ENCODE measurements around the gene TSHZ2. TPM values are rescaled to one million over a fixed set of nuclear protein-coding genes. Genes with fewer than 3 reads are reported as not detected.

TSHZ2 gene
- total RNA-seq, 1 experiment from 2014 or later: 0.07 TPM

DNA sequence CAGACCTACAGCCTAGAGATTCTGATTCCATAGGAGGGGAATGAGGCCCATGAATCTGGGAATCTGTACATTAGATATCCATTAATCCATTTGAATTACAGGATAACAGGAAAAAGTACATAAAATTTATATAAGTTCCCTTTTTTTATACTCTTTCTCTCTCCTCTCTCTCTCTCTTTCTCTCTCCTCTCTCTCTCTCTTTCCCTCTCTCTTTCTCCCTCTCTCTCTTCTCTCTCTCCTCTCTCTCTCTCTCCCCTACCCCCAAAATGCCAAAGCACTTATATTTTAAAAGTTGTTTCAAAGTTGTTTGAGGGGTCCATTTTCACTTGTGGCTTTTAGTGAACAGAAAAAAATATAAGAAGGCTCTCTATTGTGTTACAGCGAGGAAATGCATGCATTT lies 15.1 kb downstream of the TSHZ2 start:
- H3K4me1 ChIP-seq (ENCODE audit: control insufficient read depth in 1 of 2, insufficient read depth in 2 of 2, low read length in 2 of 2): no peaks in the 10 kb centered on the region
- no peaks in the 10 kb centered on the region for H3K27me3 ChIP-seq (ENCODE audit: insufficient read depth, low read length)
- H3K4me3 ChIP-seq (replicated peaks in 1 of 2; ENCODE audit: low read depth in 1 of 2, low read length in 2 of 2): no peak overlapping the region
- H3K9me3 ChIP-seq (ENCODE audit: control insufficient read depth in 1 of 2, insufficient read depth in 1 of 2, low read depth in 1 of 2, low read length in 2 of 2): peaks cover 0 to 6% of the 10 kb centered on the region in 2 experiments; a peak in 1 of 4 replicates
- no peaks in the 10 kb centered on the region for H3K79me2 ChIP-seq (ENCODE audit: insufficient read depth, low read length)
- H3K9ac ChIP-seq (ENCODE audit: low read length): no peak overlapping the region
- ATAC-seq (no peak), DNase-seq (ENCODE audit: low read depth, low spot score) (no peak)
- no peak for TF ChIP-seq TCF7L2 (IDR thresholded peaks at IDR 0.05; ENCODE audit: borderline replicate concordance, extremely low read depth, insufficient read depth, insufficient read length)
- no peak for TF ChIP-seq CEBPB (IDR thresholded peaks at IDR 0.05; ENCODE audit: low read depth)
- no peaks in the 10 kb centered on the region for H3K9me2 ChIP-seq (ENCODE audit: insufficient read depth)
- H2AFZ ChIP-seq (ENCODE audit: low read depth, low read length, poor library complexity, severe bottlenecking): no peak overlapping the region
- no peaks in the 10 kb centered on the region for H3K36me3 ChIP-seq (ENCODE audit: control insufficient read depth in 1 of 2, insufficient read depth in 2 of 2, low read length in 2 of 2)
- CTCF ChIA-PET: no interaction called here
- no TSS peak for BruUV-seq (replicated peaks)
- RAD21 ChIA-PET (ENCODE audit: low non-redundant PET in 1 of 2, low total read pairs in 2 of 2, uncharacterized antibody in 2 of 2, unreplicated experiment in 2 of 2): no interaction called here
- H4K20me1 ChIP-seq (ENCODE audit: insufficient read depth): no peaks in the 10 kb centered on the region
- intact Hi-C loops (cut with micrococcal nuclease): no loop called here
- no peak overlapping the region for H3K27ac ChIP-seq (ENCODE audit: low read depth, low read length)
- H3K4me2 ChIP-seq (ENCODE audit: low read length): no peak overlapping the region
- POLR2A ChIA-PET: no interaction called here

DNA sequence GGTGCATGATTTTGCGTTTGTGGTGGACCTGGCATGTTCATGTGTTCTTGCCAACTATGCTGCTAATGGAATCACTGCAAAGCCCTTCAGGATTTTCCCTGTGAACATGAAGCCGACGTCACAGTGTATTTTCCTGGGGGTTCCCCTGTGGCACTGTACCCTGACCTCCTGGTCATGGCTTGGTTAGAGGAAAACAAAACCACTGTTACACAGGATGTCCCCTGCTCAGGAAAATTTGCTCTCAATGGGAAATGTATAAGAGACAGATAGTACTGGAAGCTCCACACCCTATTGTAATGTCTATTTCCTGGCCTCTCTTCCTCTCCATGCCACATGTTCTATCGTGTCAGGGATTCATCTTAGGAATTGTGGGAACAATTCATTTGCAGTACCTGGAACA lies 19.7 kb downstream of the TSHZ2 start:
- H4K20me1 ChIP-seq (ENCODE audit: insufficient read depth): no peaks in the 10 kb centered on the region
- H3K9me3 ChIP-seq (ENCODE audit: control insufficient read depth in 1 of 2, insufficient read depth in 1 of 2, low read depth in 1 of 2, low read length in 2 of 2): peaks cover 0 to 3% of the 10 kb centered on the region in 2 experiments; a peak in 1 of 4 replicates
- no peak overlapping the region for H3K9ac ChIP-seq (ENCODE audit: low read length)
- no TSS peak for BruUV-seq (replicated peaks)
- ChIA-PET POLR2A (no interaction called here), RAD21 (ENCODE audit: low non-redundant PET in 1 of 2, low total read pairs in 2 of 2, uncharacterized antibody in 2 of 2, unreplicated experiment in 2 of 2) (no interaction called here), CTCF (no interaction called here)
- intact Hi-C loops (cut with micrococcal nuclease): no loop called here
- no peak overlapping the region for H2AFZ ChIP-seq (ENCODE audit: low read depth, low read length, poor library complexity, severe bottlenecking)
- no peaks in the 10 kb centered on the region for H3K27me3 ChIP-seq (ENCODE audit: insufficient read depth, low read length)
- no peak for TF ChIP-seq CBX3 (IDR thresholded peaks at IDR 0.05; ENCODE audit: low read depth)
- no peak for TF ChIP-seq JUND (IDR thresholded peaks at IDR 0.05)
- TF ChIP-seq, protein P1, sequence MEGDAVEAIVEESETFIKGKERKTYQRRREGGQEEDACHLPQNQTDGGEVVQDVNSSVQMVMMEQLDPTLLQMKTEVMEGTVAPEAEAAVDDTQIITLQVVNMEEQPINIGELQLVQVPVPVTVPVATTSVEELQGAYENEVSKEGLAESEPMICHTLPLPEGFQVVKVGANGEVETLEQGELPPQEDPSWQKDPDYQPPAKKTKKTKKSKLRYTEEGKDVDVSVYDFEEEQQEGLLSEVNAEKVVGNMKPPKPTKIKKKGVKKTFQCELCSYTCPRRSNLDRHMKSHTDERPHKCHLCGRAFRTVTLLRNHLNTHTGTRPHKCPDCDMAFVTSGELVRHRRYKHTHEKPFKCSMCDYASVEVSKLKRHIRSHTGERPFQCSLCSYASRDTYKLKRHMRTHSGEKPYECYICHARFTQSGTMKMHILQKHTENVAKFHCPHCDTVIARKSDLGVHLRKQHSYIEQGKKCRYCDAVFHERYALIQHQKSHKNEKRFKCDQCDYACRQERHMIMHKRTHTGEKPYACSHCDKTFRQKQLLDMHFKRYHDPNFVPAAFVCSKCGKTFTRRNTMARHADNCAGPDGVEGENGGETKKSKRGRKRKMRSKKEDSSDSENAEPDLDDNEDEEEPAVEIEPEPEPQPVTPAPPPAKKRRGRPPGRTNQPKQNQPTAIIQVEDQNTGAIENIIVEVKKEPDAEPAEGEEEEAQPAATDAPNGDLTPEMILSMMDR (IDR thresholded peaks at IDR 0.05 in 2 of 3, conservative IDR thresholded peaks at IDR 0.05 in 1 of 3; ENCODE audit: borderline replicate concordance in 1 of 3, insufficient read depth in 1 of 3, low read depth in 2 of 3, low read length in 2 of 3): no peak
- TF ChIP-seq YY1 (IDR thresholded peaks at IDR 0.05; ENCODE audit: extremely low read depth, insufficient replicate concordance, low read depth, low read length): no peak
- TF ChIP-seq SRF (IDR thresholded peaks at IDR 0.05; ENCODE audit: low read depth): no peak
- TF ChIP-seq EGR1 (IDR thresholded peaks at IDR 0.05; ENCODE audit: low read depth): no peak
- no peak for TF ChIP-seq ZNF274 (IDR thresholded peaks at IDR 0.05; ENCODE audit: low read depth, low read length)
- no peak for TF ChIP-seq ATF3 (IDR thresholded peaks at IDR 0.05)
- no peak for TF ChIP-seq EZH2 (IDR thresholded peaks at IDR 0.05)
- no peak for TF ChIP-seq TCF7L2 (IDR thresholded peaks at IDR 0.05; ENCODE audit: borderline replicate concordance, extremely low read depth, insufficient read depth, insufficient read length)
- no peak for TF ChIP-seq ELF1 (IDR thresholded peaks at IDR 0.05; ENCODE audit: borderline replicate concordance, low read depth)
- no peak overlapping the region for H3K27ac ChIP-seq (ENCODE audit: low read depth, low read length)
- ATAC-seq (no peak), DNase-seq (ENCODE audit: low read depth, low spot score) (no peak)
- no peaks in the 10 kb centered on the region for H3K4me1 ChIP-seq (ENCODE audit: control insufficient read depth in 1 of 2, insufficient read depth in 2 of 2, low read length in 2 of 2)
- H3K36me3 ChIP-seq (ENCODE audit: control insufficient read depth in 1 of 2, insufficient read depth in 2 of 2, low read length in 2 of 2): no peaks in the 10 kb centered on the region
- no peaks in the 10 kb centered on the region for H3K9me2 ChIP-seq (ENCODE audit: insufficient read depth)
- no peak overlapping the region for H3K4me2 ChIP-seq (ENCODE audit: low read length)
- no peak overlapping the region for H3K4me3 ChIP-seq (replicated peaks in 1 of 2; ENCODE audit: low read depth in 1 of 2, low read length in 2 of 2)
- H3K79me2 ChIP-seq (ENCODE audit: insufficient read depth, low read length): no peaks in the 10 kb centered on the region

Data from HCT116 (cell line).